Measurements from ENCODE around the gene KCNRG.

The KCNRG gene

DNA sequence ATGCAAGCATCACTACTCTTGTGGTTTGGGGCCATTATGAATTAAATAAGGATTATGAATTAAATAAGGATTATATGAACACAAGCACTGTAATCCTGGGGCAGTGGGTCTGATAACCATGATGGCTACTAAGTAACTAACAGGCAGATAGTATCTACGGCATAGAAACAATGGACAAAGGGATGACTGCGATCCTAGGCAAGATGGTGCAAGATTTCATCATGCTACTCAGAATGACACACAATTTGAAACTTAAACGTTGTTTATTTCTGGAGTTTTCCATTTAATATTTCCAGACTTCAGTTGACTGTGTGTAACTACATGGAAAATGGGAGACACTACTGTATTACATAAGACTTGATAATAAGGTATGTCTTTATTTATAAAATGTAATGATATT, 15.1 kb downstream of the KCNRG start:
- H3K36me3 Mint-ChIP-seq (ENCODE audit: low read depth) = no peaks in the 10 kb centered on the region
- no peak overlapping the region for H3K4me3 Mint-ChIP-seq
- no peak for TF ChIP-seq CTCF (IDR thresholded peaks at IDR 0.05)
- no peaks in the 10 kb centered on the region for H3K27me3 Mint-ChIP-seq (ENCODE audit: low read depth, poor library complexity)
- no peak overlapping the region for H3K27ac Mint-ChIP-seq
- no peak for DNase-seq
- H3K4me1 Mint-ChIP-seq = no peaks in the 10 kb centered on the region
- no peaks in the 10 kb centered on the region for H3K9me3 Mint-ChIP-seq

- peak overlapping the region; percentile 83 for H3K27ac Mint-ChIP-seq
- DNase-seq = no peak
- H3K27me3 Mint-ChIP-seq (ENCODE audit: low read depth, poor library complexity) = no peaks in the 10 kb centered on the region
- H3K9me3 Mint-ChIP-seq = no peaks in the 10 kb centered on the region
- no peaks in the 10 kb centered on the region for H3K4me1 Mint-ChIP-seq
- TF ChIP-seq CTCF (IDR thresholded peaks at IDR 0.05) = no peak
- H3K4me3 Mint-ChIP-seq = no peak overlapping the region
- H3K36me3 Mint-ChIP-seq (ENCODE audit: low read depth) = no peaks in the 10 kb centered on the region
Measured at GRCh38 chr13:50033725-50034124, 18.5 kb downstream of the KCNRG start.

GRCh38 chr13:50037788-50038187, 22.5 kb downstream of the KCNRG start:
- Mint-ChIP-seq H3K36me3 (ENCODE audit: low read depth) (peaks cover 16% of the 10 kb centered on the region), H3K4me1 (no peaks in the 10 kb centered on the region), H3K9me3 (no peaks in the 10 kb centered on the region), H3K27ac (no peak overlapping the region), H3K27me3 (ENCODE audit: low read depth, poor library complexity) (no peaks in the 10 kb centered on the region), H3K4me3 (no peak overlapping the region)
- DNase-seq = no peak
- TF ChIP-seq CTCF (IDR thresholded peaks at IDR 0.05) = no peak

- H3K27me3 Mint-ChIP-seq (ENCODE audit: low read depth, poor library complexity) = no peaks in the 10 kb centered on the region
- peaks cover 21% of the 10 kb centered on the region for H3K36me3 Mint-ChIP-seq (ENCODE audit: low read depth)
- TF ChIP-seq CTCF (IDR thresholded peaks at IDR 0.05) = no peak
- DNase-seq = no peak
- H3K9me3 Mint-ChIP-seq = no peaks in the 10 kb centered on the region
- peak overlapping the region; percentile 54 for H3K27ac Mint-ChIP-seq
- no peaks in the 10 kb centered on the region for H3K4me1 Mint-ChIP-seq
- H3K4me3 Mint-ChIP-seq = no peak overlapping the region
Measured at GRCh38 chr13:50038266-50038665, 23.0 kb downstream of the KCNRG start.

DNA sequence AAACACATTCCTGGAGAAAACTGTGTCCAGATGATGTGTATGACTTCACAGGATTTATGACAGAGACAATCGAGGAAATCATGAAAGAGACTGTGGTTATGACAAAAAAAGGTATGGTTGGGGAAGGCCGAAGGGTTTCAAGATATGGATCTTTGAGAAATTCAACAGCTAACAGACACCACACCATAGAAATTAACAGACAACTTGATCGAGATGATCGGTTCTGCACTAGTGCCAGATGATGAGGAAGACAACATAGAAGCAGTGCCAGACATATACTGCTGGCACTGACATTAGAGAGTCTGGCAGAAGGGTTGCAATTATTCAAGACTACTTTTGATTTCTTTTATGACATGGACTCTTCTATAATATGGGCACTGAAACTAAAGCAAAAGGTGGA, 37.2 kb downstream of the KCNRG start:
- TF ChIP-seq CTCF (IDR thresholded peaks at IDR 0.05) = no peak
- no peak overlapping the region for H3K27ac Mint-ChIP-seq
- peaks cover 84% of the 10 kb centered on the region for H3K36me3 Mint-ChIP-seq (ENCODE audit: low read depth)
- no peaks in the 10 kb centered on the region for H3K4me1 Mint-ChIP-seq
- DNase-seq = no peak
- no peaks in the 10 kb centered on the region for H3K27me3 Mint-ChIP-seq (ENCODE audit: low read depth, poor library complexity)
- H3K9me3 Mint-ChIP-seq = peaks cover 15% of the 10 kb centered on the region
- no peak overlapping the region for H3K4me3 Mint-ChIP-seq

- H3K27ac Mint-ChIP-seq = no peak overlapping the region
- peaks cover 15% of the 10 kb centered on the region for H3K9me3 Mint-ChIP-seq
- no peaks in the 10 kb centered on the region for H3K27me3 Mint-ChIP-seq (ENCODE audit: low read depth, poor library complexity)
- no peak for DNase-seq
- H3K4me3 Mint-ChIP-seq = no peak overlapping the region
- TF ChIP-seq CTCF (IDR thresholded peaks at IDR 0.05) = no peak
- H3K4me1 Mint-ChIP-seq = no peaks in the 10 kb centered on the region
- peaks cover 90% of the 10 kb centered on the region for H3K36me3 Mint-ChIP-seq (ENCODE audit: low read depth)
Measured at GRCh38 chr13:50053844-50054243, 38.6 kb downstream of the KCNRG start.
